GM12878 (cell line): ENCODE results near the gene HAND1. TPM values are rescaled to one million over a fixed set of nuclear protein-coding genes. Genes with fewer than 3 reads are reported as not detected.

ENCODE experiments used
- ATAC-seq: fragments of 200-7000 bp; cut with Tn5 transposase; 3 replicates; pipeline ENCODE4 v1.9.1; 2020; ENCODE audit warnings: mild to moderate bottlenecking, moderate library complexity
- BruUV-seq: library from RNA; stranded (reverse); fragments of 400-500 nt; replicated peaks from 2 replicates; lab custom pipeline; 2021; lab: Mats Ljungman, UMichigan
- CTCF ChIA-PET: fragments of 300-600 bp; sonication (Branson Sonifier 250); formaldehyde crosslinking; extraction: SDS; loops from one replicate; lab custom pipeline; 2021; ENCODE audit warnings: inconsistent platforms; lab: Yijun Ruan, JAX
- POLR2A ChIA-PET: fragments of 350-600 bp; formaldehyde crosslinking; extraction: SDS; loops from one replicate; lab custom pipeline; 2021; ENCODE audit warnings: inconsistent platforms; lab: Charles Lee
- RAD21 ChIA-PET: fragments of 300-600 bp; sonication (Branson Sonifier 250); formaldehyde crosslinking; loops from one replicate; lab custom pipeline; 2023; ENCODE audit warnings: antibody characterized with exemption; ENCODE audit not compliant: unreplicated experiment; lab: Charles Lee
- SMC1A ChIA-PET: fragments of 300-600 bp; sonication (Branson Sonifier 250); formaldehyde crosslinking; loops from one replicate; lab custom pipeline; 2023; ENCODE audit not compliant: unreplicated experiment, uncharacterized antibody; lab: Charles Lee
- DNase-seq: peaks from one replicate; pipeline ENCODE4 v3.0.0-alpha.2; 2011; ENCODE audit warnings: low read depth, low spot score
- FAIRE-seq: peaks from 3 replicates; lab custom pipeline; 2011; peaks lifted over from hg19 to GRCh38; lab: Jason Lieb, UNC
- H2AFZ ChIP-seq: 2 replicates; pipeline ENCODE4 v1.6.0; 2011; ENCODE audit warnings: low read depth, low read length, control low read depth; ENCODE audit not compliant: control insufficient read depth
- H3K27ac ChIP-seq: 2 replicates; pipeline ENCODE4 v1.5.1; 2011; ENCODE audit warnings: control low read depth; ENCODE audit not compliant: control insufficient read depth, insufficient read depth
- H3K27me3 ChIP-seq, 2 experiments: replicated peaks in 1 of 2; 2 replicates each; pipeline versions ENCODE4 v1.6.0 to v1.6.1; 2011; ENCODE audit warnings: low read length in 1 of 2; ENCODE audit not compliant: control insufficient read depth in 2 of 2, insufficient read depth in 2 of 2
- H3K36me3 ChIP-seq, 2 experiments: 2 replicates each; pipeline ENCODE4 v1.5.1; 2011; ENCODE audit warnings: low read length in 1 of 2; ENCODE audit not compliant: control insufficient read depth in 2 of 2, insufficient read depth in 2 of 2
- H3K4me1 ChIP-seq: 2 replicates; pipeline ENCODE4 v1.6.1; 2011; ENCODE audit warnings: mild to moderate bottlenecking, low read length, moderate library complexity, mixed read lengths; ENCODE audit not compliant: control insufficient read depth, insufficient read depth
- H3K4me2 ChIP-seq: 2 replicates; pipeline ENCODE4 v1.6.0; 2011; ENCODE audit warnings: control low read depth; ENCODE audit not compliant: control insufficient read depth, insufficient read depth
- H3K4me3 ChIP-seq: fragments of 200-600 bp; sonication (generic); 2 replicates; pipeline ENCODE4 v1.5.1; 2016
- H3K79me2 ChIP-seq: 2 replicates; pipeline ENCODE4 v1.6.0; 2011; ENCODE audit warnings: low read length; ENCODE audit not compliant: control insufficient read depth, insufficient read depth
- H3K9ac ChIP-seq: 2 replicates; pipeline ENCODE4 v1.8.0; 2011; ENCODE audit warnings: low read length, control low read depth, mixed read lengths; ENCODE audit not compliant: control insufficient read depth, insufficient read depth
- H3K9me3 ChIP-seq: replicated peaks from 3 replicates; pipeline ENCODE4 v1.5.1; 2011; ENCODE audit warnings: mild to moderate bottlenecking, low read length; ENCODE audit not compliant: control insufficient read depth, insufficient read depth
- H4K20me1 ChIP-seq: 2 replicates; pipeline ENCODE4 v1.6.0; 2011; ENCODE audit not compliant: control insufficient read depth, insufficient read depth
- CBX5 ChIP-seq: sonication (generic); IDR thresholded peaks from 2 replicates; pipeline ENCODE4 v1.6.1; 2016; ENCODE audit warnings: low read depth, moderate library complexity, mild to moderate bottlenecking, inconsistent platforms
- GABPA ChIP-seq: IDR thresholded peaks from 2 replicates; pipeline ENCODE4 v1.6.1; 2014; ENCODE audit warnings: antibody characterized with exemption, low read depth, mild to moderate bottlenecking, inconsistent platforms
- HDAC2 ChIP-seq: fragments of 200-600 bp; sonication (generic); IDR thresholded peaks from 2 replicates; pipeline ENCODE4 v1.6.1; 2017
- HDAC6 ChIP-seq: fragments of 200-600 bp; sonication (generic); IDR thresholded peaks from one replicate; pipeline ENCODE4 v1.8.0; 2017; ENCODE audit warnings: antibody characterized with exemption; ENCODE audit not compliant: unreplicated experiment
- IKZF2 ChIP-seq, 2 experiments: fragments of 450-650 bp; IDR thresholded peaks; 2 replicates each; pipeline ENCODE4 v1.6.1; 2017; ENCODE audit warnings: mild to moderate bottlenecking in 2 of 2, moderate library complexity in 2 of 2
- MEF2B ChIP-seq: fragments of 450-650 bp; IDR thresholded peaks from 2 replicates; pipeline ENCODE4 v1.6.1; 2018; ENCODE audit warnings: mild to moderate bottlenecking, moderate library complexity; ENCODE audit not compliant: partially characterized antibody, poor library complexity, severe bottlenecking
- NFYA ChIP-seq: IDR thresholded peaks from 2 replicates; pipeline ENCODE4 v1.6.1; 2011; ENCODE audit warnings: low read depth, mild to moderate bottlenecking, low read length, improper control_type of control experiment, borderline replicate concordance
- PAX5 ChIP-seq: IDR thresholded peaks from 2 replicates; pipeline ENCODE4 v1.6.1; 2011; ENCODE audit warnings: low read depth, low read length, borderline replicate concordance
- RUNX3 ChIP-seq: IDR thresholded peaks from 2 replicates; pipeline ENCODE4 v1.6.1; 2012; ENCODE audit warnings: low read length, inconsistent platforms
- SMAD5 ChIP-seq: IDR thresholded peaks from 2 replicates; pipeline ENCODE4 v1.6.1; 2016; ENCODE audit warnings: antibody characterized with exemption, low read depth
- TCF12 ChIP-seq: IDR thresholded peaks from 2 replicates; pipeline ENCODE4 v1.6.1; 2011; ENCODE audit warnings: low read depth, mild to moderate bottlenecking, low read length
- TCF7 ChIP-seq: IDR thresholded peaks from 2 replicates; pipeline ENCODE4 v1.6.1; 2014; ENCODE audit warnings: antibody characterized with exemption, borderline replicate concordance
- YBX1 ChIP-seq: fragments of 450-650 bp; IDR thresholded peaks from 2 replicates; pipeline ENCODE4 v1.6.1; 2016; ENCODE audit warnings: antibody characterized with exemption
- ZNF207 ChIP-seq: fragments of 450-650 bp; IDR thresholded peaks from 2 replicates; pipeline ENCODE4 v1.6.1; 2014; ENCODE audit warnings: antibody characterized with exemption, mild to moderate bottlenecking, borderline replicate concordance
- ZSCAN29 ChIP-seq: fragments of 450-650 bp; IDR thresholded peaks from 2 replicates; pipeline ENCODE4 v1.6.1; 2017; ENCODE audit warnings: mild to moderate bottlenecking, moderate library complexity
- WGBS: methylation state at CpG from one replicate; pipeline ENCODE4 v1.1.6; 2016; ENCODE audit warnings: low lambda C conversion rate; ENCODE audit not compliant: insufficient replicate concordance, insufficient coverage; ENCODE audit errors: missing lambda C conversion rate; 5-methylcytosine and 5-hydroxymethylcytosine counted together
- in situ Hi-C: fragments of 300-500 bp; cut with MboI; formaldehyde crosslinking; loops from 9 replicates; pipeline ENCODE4 v1.14.3; 2018; ENCODE audit warnings: mixed read lengths
- intact Hi-C: fragments of 100-400 bp; cut with micrococcal nuclease; formaldehyde crosslinking; loops from one replicate; pipeline ENCODE4 v1.14.2; 2022; ENCODE audit not compliant: unreplicated experiment
- polyA plus RNA-seq, 11 experiments: library from polyadenylated mRNA; depleted of rRNA in 4 of 11; unstranded in 6 of 11; stranded (reverse) in 5 of 11; fragments of >200 nt; fragmentation: Nextera tagmentation in 4 of 11; fragmentation: Illumina TruSeq in 1 of 11; extraction: Ambion mirVana in 4 of 11; extraction: Trizol in 1 of 11; gene quantifications; 1 replicate in 1 of 11; 2 replicates in 10 of 11; pipeline versions ENCODE4 v1.2.1 to v1.2.3, GENCODE V29; 2011 to 2016; ENCODE audit warnings: inconsistent platforms in 2 of 11, missing spikeins in 2 of 11, low read depth in 1 of 11
- total RNA-seq, 4 experiments: library from RNA; depleted of rRNA in 3 of 4; stranded (reverse); fragments of >200 nt in 3 of 4; fragmentation: Illumina TruSeq in 1 of 4; extraction: Trizol in 1 of 4; gene quantifications; 2 replicates each; pipeline versions ENCODE4 v1.2.1 to v1.2.3, GENCODE V29; 2013 to 2021
- TF ChIP-seq, protein P1 (sequence below): IDR thresholded peaks from 2 replicates; pipeline ENCODE4 v1.6.1; 2011; ENCODE audit warnings: low read depth, low read length, improper control_type of control experiment, borderline replicate concordance
- TF ChIP-seq, protein P2 (sequence below): IDR thresholded peaks from 2 replicates; pipeline ENCODE4 v1.6.1; 2012; ENCODE audit warnings: mild to moderate bottlenecking, low read depth, low read length

Gene HAND1
- total and polyA plus RNA-seq, 10 of the 15 experiments (the other 5 are each of a cell fraction or from before 2014, with no cell fraction given): 0.06 to 0.41 (median 0.27) TPM; not detected in 4

DNA sequence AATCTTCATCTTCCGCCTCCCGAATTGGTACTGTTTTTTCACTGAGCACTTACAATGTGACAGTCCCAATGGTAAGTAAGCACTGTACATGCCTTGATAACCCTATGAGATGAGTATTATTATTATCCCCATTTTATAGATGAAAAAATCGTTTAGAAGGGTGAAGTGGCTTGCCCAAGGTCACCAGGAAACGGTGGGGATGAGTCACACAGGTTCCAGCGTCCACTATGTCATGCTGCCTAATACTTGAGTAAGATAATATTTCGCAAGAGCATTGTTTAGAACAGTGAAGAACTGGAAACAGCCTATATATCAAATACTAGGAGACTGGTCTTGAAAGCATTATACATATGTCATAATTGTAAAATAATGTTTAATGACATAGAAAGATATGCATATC lies 12.9 kb downstream of the HAND1 start:
- POLR2A ChIA-PET: no interaction called here
- no peak for ATAC-seq

DNA sequence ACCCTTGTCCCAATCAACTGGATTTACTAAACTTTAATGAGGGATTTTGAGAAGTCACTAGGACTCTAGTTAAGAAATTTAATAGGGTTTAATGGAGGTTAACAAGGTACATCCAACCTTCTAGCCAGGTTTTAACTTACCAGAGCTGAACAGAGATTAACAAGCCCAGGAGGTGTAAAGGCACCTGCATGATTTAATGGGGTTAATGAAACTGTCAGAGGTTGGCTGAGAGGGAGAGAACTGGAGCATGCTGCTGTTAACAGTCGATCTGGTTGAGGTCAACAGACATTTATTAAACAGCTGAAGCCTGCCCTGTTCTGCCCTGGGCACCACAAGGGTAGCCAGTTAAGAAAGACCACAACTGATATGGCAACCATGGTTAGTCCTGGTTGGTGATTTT lies 13.6 kb downstream of the HAND1 start:
- 33% methylated on average over 1 of the region's 1 CpG for WGBS
- Histone ChIP-seq H3K4me3 (no peak overlapping the region), H3K27ac (no peak overlapping the region), H3K9me3 (no peaks in the 10 kb centered on the region), H2AFZ (no peak overlapping the region), H3K4me2 (no peak overlapping the region), H3K4me1 (peaks cover 5% of the 10 kb centered on the region), H4K20me1 (no peaks in the 10 kb centered on the region), H3K79me2 (no peaks in the 10 kb centered on the region), H3K36me3 (no peaks in the 10 kb centered on the region), H3K9ac (no peak overlapping the region), H3K27me3 (no peaks in the 10 kb centered on the region)
- in situ Hi-C loops: no loop called here
- FAIRE-seq (no peak), ATAC-seq (no peak), DNase-seq (no peak)
- BruUV-seq: no TSS peak
- intact Hi-C loops: no loop called here
- ChIA-PET RAD21 (interaction anchor here (0.8 kb wide), 1 partner anchor 23 kb away, joined by 3 read pairs; no protein-coding TSS in a partner anchor), CTCF (interaction anchor here (0.7 to 8.6 kb wide), 10 partner anchors 36 to 491 kb away, joined by 3 to 135 read pairs (median 4); no protein-coding TSS in a partner anchor), SMC1A (interaction anchor here (0.5 to 6.8 kb wide), 2 partner anchors 39 to 109 kb away, joined by 3 to 90 read pairs; no protein-coding TSS in a partner anchor), POLR2A (interaction anchor here (0.6 kb wide), 1 partner anchor 175 kb away, joined by 5 read pairs; no protein-coding TSS in a partner anchor)
- no peak for TF ChIP-seq GABPA
- no peak for TF ChIP-seq IKZF2 (IDR thresholded peaks at IDR 0.05)
- TF ChIP-seq, protein P1, sequence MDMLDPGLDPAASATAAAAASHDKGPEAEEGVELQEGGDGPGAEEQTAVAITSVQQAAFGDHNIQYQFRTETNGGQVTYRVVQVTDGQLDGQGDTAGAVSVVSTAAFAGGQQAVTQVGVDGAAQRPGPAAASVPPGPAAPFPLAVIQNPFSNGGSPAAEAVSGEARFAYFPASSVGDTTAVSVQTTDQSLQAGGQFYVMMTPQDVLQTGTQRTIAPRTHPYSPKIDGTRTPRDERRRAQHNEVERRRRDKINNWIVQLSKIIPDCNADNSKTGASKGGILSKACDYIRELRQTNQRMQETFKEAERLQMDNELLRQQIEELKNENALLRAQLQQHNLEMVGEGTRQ: no peak
- no peak for TF ChIP-seq SMAD5
- no peak for TF ChIP-seq MEF2B
- TF ChIP-seq TCF7: no peak
- TF ChIP-seq YBX1: no peak
- no peak for TF ChIP-seq RUNX3
- no peak for TF ChIP-seq TCF12
- no peak for TF ChIP-seq CBX5
- TF ChIP-seq, protein P2, sequence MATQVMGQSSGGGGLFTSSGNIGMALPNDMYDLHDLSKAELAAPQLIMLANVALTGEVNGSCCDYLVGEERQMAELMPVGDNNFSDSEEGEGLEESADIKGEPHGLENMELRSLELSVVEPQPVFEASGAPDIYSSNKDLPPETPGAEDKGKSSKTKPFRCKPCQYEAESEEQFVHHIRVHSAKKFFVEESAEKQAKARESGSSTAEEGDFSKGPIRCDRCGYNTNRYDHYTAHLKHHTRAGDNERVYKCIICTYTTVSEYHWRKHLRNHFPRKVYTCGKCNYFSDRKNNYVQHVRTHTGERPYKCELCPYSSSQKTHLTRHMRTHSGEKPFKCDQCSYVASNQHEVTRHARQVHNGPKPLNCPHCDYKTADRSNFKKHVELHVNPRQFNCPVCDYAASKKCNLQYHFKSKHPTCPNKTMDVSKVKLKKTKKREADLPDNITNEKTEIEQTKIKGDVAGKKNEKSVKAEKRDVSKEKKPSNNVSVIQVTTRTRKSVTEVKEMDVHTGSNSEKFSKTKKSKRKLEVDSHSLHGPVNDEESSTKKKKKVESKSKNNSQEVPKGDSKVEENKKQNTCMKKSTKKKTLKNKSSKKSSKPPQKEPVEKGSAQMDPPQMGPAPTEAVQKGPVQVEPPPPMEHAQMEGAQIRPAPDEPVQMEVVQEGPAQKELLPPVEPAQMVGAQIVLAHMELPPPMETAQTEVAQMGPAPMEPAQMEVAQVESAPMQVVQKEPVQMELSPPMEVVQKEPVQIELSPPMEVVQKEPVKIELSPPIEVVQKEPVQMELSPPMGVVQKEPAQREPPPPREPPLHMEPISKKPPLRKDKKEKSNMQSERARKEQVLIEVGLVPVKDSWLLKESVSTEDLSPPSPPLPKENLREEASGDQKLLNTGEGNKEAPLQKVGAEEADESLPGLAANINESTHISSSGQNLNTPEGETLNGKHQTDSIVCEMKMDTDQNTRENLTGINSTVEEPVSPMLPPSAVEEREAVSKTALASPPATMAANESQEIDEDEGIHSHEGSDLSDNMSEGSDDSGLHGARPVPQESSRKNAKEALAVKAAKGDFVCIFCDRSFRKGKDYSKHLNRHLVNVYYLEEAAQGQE: no peak

More for the DNA sequence above, 12.9 kb downstream of the HAND1 start:
- CTCF ChIA-PET: interaction anchor here (1.0 to 8.6 kb wide), 11 partner anchors 16 to 393 kb away, joined by 3 to 135 read pairs (median 13); no protein-coding TSS in a partner anchor
- H3K4me2 ChIP-seq: no peak overlapping the region
- H3K27me3 ChIP-seq: no peaks in the 10 kb centered on the region
- peaks cover 5% of the 10 kb centered on the region for H3K4me1 ChIP-seq
- no peak for FAIRE-seq
- intact Hi-C loops (loop anchor here (5.0 kb wide), 1 partner anchor 488 kb away; no protein-coding TSS in a partner anchor), in situ Hi-C loops (loop anchor here (5.0 kb wide), 1 partner anchor 142 kb away; no protein-coding TSS in a partner anchor)
- H3K36me3 ChIP-seq: no peaks in the 10 kb centered on the region
- H3K4me3 ChIP-seq: no peak overlapping the region
- no peaks in the 10 kb centered on the region for H3K9me3 ChIP-seq
- H2AFZ ChIP-seq: no peak overlapping the region
- SMC1A ChIA-PET: interaction anchor here (0.6 to 6.8 kb wide), 6 partner anchors 19 to 146 kb away, joined by 3 to 90 read pairs (median 7); no protein-coding TSS in a partner anchor
- no peaks in the 10 kb centered on the region for H3K79me2 ChIP-seq
- H3K9ac ChIP-seq: no peak overlapping the region
- DNase-seq: no peak
- RAD21 ChIA-PET: interaction anchor here (0.6 to 5.7 kb wide), 3 partner anchors 110 to 500 kb away, joined by 3 to 81 read pairs (median 14); no protein-coding TSS in a partner anchor
- WGBS: 51% methylated on average over 6 of the region's 6 CpGs
- H3K27ac ChIP-seq: no peak overlapping the region
- no peak for TF ChIP-seq NFYA
- TF ChIP-seq ZSCAN29: no peak
- no peak for TF ChIP-seq TCF12
- TF ChIP-seq HDAC6: no peak
- no peak for TF ChIP-seq HDAC2
- no peak for TF ChIP-seq ZNF207
- no peak for TF ChIP-seq PAX5
- no TSS peak for BruUV-seq
- H4K20me1 ChIP-seq: no peaks in the 10 kb centered on the region
